Measurements from ENCODE around the gene METTL15.
"Not testable (repeated sequence)": the region's sequence is repeated elsewhere in the genome, so short reads cannot be mapped to it uniquely, and the experiment has no call there.

The METTL15 gene

GRCh38 chr11:28366549-28367346, 258.6 kb downstream of the METTL15 start:
- no peak overlapping the region for H3K4me3 ChIP-seq (ENCODE audit: low read depth, low read length)
- peak; percentile 78 for DNase-seq (ENCODE audit: low read depth)
- TF ChIP-seq CTCF (conservative IDR thresholded peaks at IDR 0.05; ENCODE audit: low read depth, low read length): no peak

GRCh38 chr11:28378095-28378494, 269.9 kb downstream of the METTL15 start:
- not testable (repeated sequence) for DNase-seq (ENCODE audit: low read depth)

More at GRCh38 chr11:28378095-28378494, 269.9 kb downstream of the METTL15 start:
- not testable (repeated sequence) for H3K4me3 ChIP-seq (ENCODE audit: low read depth, low read length)

Measured in choroid plexus epithelial cell (primary cell).